ENCODE results near the gene SLC51A. TPM values are rescaled to one million over a fixed set of nuclear protein-coding genes. Genes with fewer than 3 reads are reported as not detected.

SLC51A gene
- total and polyA plus RNA-seq, 9 of the 15 experiments (the other 6 are each of a cell fraction or from before 2014, with no cell fraction given) = 0.35 to 0.38 TPM; not detected in 7

DNA sequence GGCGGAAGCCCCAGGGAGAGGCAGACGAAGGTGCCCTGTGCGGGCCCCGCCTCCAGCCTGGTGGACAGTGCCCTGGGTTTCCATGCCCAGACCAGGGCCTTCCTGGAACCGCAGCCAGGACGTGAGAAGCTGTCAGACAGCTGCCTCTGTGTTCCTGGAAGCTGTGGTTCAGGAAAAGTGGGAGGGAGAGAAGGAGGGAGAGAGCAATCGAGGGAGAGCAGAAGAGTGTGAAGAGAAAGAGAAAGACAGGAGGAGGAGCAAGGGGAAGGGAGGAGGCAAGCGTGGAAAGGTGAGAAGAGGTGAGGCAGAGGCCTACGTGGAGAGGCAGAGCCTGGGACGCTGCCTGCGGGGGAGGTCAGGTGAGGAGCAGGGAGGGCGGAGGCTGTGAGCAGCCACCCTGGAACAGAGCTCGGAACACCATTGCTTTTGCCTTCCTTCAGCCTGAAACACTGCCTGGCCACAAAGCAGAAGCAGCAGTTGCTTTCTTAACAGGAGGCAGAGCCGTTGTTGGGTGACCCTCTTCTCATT is 23.7 kb upstream of the SLC51A start (continued):
- TF ChIP-seq, protein P1, sequence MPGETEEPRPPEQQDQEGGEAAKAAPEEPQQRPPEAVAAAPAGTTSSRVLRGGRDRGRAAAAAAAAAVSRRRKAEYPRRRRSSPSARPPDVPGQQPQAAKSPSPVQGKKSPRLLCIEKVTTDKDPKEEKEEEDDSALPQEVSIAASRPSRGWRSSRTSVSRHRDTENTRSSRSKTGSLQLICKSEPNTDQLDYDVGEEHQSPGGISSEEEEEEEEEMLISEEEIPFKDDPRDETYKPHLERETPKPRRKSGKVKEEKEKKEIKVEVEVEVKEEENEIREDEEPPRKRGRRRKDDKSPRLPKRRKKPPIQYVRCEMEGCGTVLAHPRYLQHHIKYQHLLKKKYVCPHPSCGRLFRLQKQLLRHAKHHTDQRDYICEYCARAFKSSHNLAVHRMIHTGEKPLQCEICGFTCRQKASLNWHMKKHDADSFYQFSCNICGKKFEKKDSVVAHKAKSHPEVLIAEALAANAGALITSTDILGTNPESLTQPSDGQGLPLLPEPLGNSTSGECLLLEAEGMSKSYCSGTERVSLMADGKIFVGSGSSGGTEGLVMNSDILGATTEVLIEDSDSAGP (CRISPR knock-in tag; IDR thresholded peaks at IDR 0.05) = no peak
- TF ChIP-seq U2AF1 (optimal IDR thresholded peaks at IDR 0.05; ENCODE audit: low read depth, low read length) = no peak
- no peak for TF ChIP-seq ZNF57 (CRISPR knock-in tag; IDR thresholded peaks at IDR 0.05)
- TF ChIP-seq ZNF311 (CRISPR knock-in tag; IDR thresholded peaks at IDR 0.05) = no peak
- no peak for TF ChIP-seq ZNF699 (CRISPR knock-in tag; IDR thresholded peaks at IDR 0.05; ENCODE audit: insufficient replicate concordance)
- TF ChIP-seq KDM1A (IDR thresholded peaks at IDR 0.05) = no peak
- no peak for TF ChIP-seq RBBP5 (IDR thresholded peaks at IDR 0.05; ENCODE audit: borderline replicate concordance, insufficient read depth, low read length, poor library complexity, severe bottlenecking)
- no peak for TF ChIP-seq MCM5 (IDR thresholded peaks at IDR 0.05; ENCODE audit: low read depth)
- TF ChIP-seq, protein P2, sequence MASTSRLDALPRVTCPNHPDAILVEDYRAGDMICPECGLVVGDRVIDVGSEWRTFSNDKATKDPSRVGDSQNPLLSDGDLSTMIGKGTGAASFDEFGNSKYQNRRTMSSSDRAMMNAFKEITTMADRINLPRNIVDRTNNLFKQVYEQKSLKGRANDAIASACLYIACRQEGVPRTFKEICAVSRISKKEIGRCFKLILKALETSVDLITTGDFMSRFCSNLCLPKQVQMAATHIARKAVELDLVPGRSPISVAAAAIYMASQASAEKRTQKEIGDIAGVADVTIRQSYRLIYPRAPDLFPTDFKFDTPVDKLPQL (IDR thresholded peaks at IDR 0.05; ENCODE audit: extremely low read depth, insufficient read length) = no peak
- no peak for TF ChIP-seq MAZ (CRISPR knock-in tag; conservative IDR thresholded peaks at IDR 0.05 in 1 of 2, IDR thresholded peaks at IDR 0.05 in 1 of 2)
- TF ChIP-seq, protein P3, sequence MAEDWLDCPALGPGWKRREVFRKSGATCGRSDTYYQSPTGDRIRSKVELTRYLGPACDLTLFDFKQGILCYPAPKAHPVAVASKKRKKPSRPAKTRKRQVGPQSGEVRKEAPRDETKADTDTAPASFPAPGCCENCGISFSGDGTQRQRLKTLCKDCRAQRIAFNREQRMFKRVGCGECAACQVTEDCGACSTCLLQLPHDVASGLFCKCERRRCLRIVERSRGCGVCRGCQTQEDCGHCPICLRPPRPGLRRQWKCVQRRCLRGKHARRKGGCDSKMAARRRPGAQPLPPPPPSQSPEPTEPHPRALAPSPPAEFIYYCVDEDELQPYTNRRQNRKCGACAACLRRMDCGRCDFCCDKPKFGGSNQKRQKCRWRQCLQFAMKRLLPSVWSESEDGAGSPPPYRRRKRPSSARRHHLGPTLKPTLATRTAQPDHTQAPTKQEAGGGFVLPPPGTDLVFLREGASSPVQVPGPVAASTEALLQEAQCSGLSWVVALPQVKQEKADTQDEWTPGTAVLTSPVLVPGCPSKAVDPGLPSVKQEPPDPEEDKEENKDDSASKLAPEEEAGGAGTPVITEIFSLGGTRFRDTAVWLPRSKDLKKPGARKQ (CRISPR knock-in tag; IDR thresholded peaks at IDR 0.05) = no peak
- no peak for TF ChIP-seq ZNF717 (CRISPR knock-in tag; IDR thresholded peaks at IDR 0.05)
- TF ChIP-seq, protein P4, sequence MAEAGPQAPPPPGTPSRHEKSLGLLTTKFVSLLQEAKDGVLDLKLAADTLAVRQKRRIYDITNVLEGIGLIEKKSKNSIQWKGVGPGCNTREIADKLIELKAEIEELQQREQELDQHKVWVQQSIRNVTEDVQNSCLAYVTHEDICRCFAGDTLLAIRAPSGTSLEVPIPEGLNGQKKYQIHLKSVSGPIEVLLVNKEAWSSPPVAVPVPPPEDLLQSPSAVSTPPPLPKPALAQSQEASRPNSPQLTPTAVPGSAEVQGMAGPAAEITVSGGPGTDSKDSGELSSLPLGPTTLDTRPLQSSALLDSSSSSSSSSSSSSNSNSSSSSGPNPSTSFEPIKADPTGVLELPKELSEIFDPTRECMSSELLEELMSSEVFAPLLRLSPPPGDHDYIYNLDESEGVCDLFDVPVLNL (CRISPR knock-in tag; IDR thresholded peaks at IDR 0.05; ENCODE audit: low read depth) = no peak
- no peak for TF ChIP-seq NR2F6 (CRISPR knock-in tag; IDR thresholded peaks at IDR 0.05)
- no peak for TF ChIP-seq NFATC3 (IDR thresholded peaks at IDR 0.05)
- TF ChIP-seq NCOA4 (IDR thresholded peaks at IDR 0.05; ENCODE audit: partially characterized antibody) = peak; percentile 68
- TF ChIP-seq KLF16 (IDR thresholded peaks at IDR 0.05) = no peak
- 0 out of 2 replicates have a peak, but pooled peaks have one; percentile 13 for TF ChIP-seq EHMT2 (IDR thresholded peaks at IDR 0.05)
- TF ChIP-seq FOXJ2 (tag; IDR thresholded peaks at IDR 0.05) = no peak
- TF ChIP-seq SMARCA4 (IDR thresholded peaks at IDR 0.05) = peak; percentile 57; the same call in 1 of the 2 replicates
- peak; percentile 55; the same call in 1 of the 2 replicates for TF ChIP-seq PHB2 (IDR thresholded peaks at IDR 0.05; ENCODE audit: low read depth)
- no peak for TF ChIP-seq SRSF9 (IDR thresholded peaks at IDR 0.05; ENCODE audit: borderline replicate concordance, low read depth, low read length)
- no peak for TF ChIP-seq PCBP2 (IDR thresholded peaks at IDR 0.05; ENCODE audit: low read depth, low read length, poor library complexity, severe bottlenecking)
- TF ChIP-seq, protein P5, sequence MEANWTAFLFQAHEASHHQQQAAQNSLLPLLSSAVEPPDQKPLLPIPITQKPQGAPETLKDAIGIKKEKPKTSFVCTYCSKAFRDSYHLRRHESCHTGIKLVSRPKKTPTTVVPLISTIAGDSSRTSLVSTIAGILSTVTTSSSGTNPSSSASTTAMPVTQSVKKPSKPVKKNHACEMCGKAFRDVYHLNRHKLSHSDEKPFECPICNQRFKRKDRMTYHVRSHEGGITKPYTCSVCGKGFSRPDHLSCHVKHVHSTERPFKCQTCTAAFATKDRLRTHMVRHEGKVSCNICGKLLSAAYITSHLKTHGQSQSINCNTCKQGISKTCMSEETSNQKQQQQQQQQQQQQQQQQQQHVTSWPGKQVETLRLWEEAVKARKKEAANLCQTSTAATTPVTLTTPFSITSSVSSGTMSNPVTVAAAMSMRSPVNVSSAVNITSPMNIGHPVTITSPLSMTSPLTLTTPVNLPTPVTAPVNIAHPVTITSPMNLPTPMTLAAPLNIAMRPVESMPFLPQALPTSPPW (CRISPR knock-in tag; IDR thresholded peaks at IDR 0.05) = no peak

All from K562 (cell line).